Measurements from ENCODE around the gene CAPZB.

Gene CAPZB

GRCh38 chr1:19346026-19346425, 139.3 kb downstream of the CAPZB start:
- DNase-seq (ENCODE audit: low spot score): no peak

GRCh38 chr1:19345391-19345790, 139.9 kb downstream of the CAPZB start:
- DNase-seq (ENCODE audit: low spot score): no peak

GRCh38 chr1:19344831-19345230, 140.5 kb downstream of the CAPZB start:
- DNase-seq (ENCODE audit: low spot score): no peak

GRCh38 chr1:19344372-19344810, 140.9 kb downstream of the CAPZB start:
- DNase-seq (ENCODE audit: low spot score): no peak

GRCh38 chr1:19343617-19344350, 141.6 kb downstream of the CAPZB start:
- DNase-seq (ENCODE audit: low spot score): no peak

GRCh38 chr1:19342894-19343616, 142.3 kb downstream of the CAPZB start:
- DNase-seq (ENCODE audit: low spot score): no peak

GRCh38 chr1:19342062-19342750, 143.1 kb downstream of the CAPZB start:
- DNase-seq (ENCODE audit: low spot score): no peak

GRCh38 chr1:19341201-19342061, 143.9 kb downstream of the CAPZB start:
- DNase-seq (ENCODE audit: low spot score): peak; percentile 80

GRCh38 chr1:19340387-19340937, 144.9 kb downstream of the CAPZB start:
- no peak for DNase-seq (ENCODE audit: low spot score)

GRCh38 chr1:19339214-19339861, 146.0 kb downstream of the CAPZB start:
- no peak for DNase-seq (ENCODE audit: low spot score)

- DNase-seq (ENCODE audit: low spot score): no peak
Measured at GRCh38 chr1:19338323-19338762, 147.0 kb downstream of the CAPZB start.

- no peak for DNase-seq (ENCODE audit: low spot score)
Measured at GRCh38 chr1:19337289-19337688, 148.1 kb downstream of the CAPZB start.

GRCh38 chr1:19336543-19336942, 148.8 kb downstream of the CAPZB start:
- DNase-seq (ENCODE audit: low spot score): no peak

GRCh38 chr1:19333587-19334354, 151.6 kb downstream of the CAPZB start:
- no peak for DNase-seq (ENCODE audit: low spot score)

GRCh38 chr1:19332832-19333231, 152.5 kb downstream of the CAPZB start:
- no peak for DNase-seq (ENCODE audit: low spot score)

GRCh38 chr1:19331262-19331878, 154.0 kb downstream of the CAPZB start:
- DNase-seq (ENCODE audit: low spot score): no peak

GRCh38 chr1:19330449-19331135, 154.7 kb downstream of the CAPZB start:
- DNase-seq (ENCODE audit: low spot score): no peak

GRCh38 chr1:19329611-19330010, 155.7 kb downstream of the CAPZB start:
- DNase-seq (ENCODE audit: low spot score): no peak

- no peak for DNase-seq (ENCODE audit: low spot score)
Measured at GRCh38 chr1:19329188-19329587, 156.2 kb downstream of the CAPZB start.

Measured in left forelimb (tissue), 1 donor.